SK-N-SH (cell line): ENCODE data around the gene RBM33. TPM values are rescaled to one million over a fixed set of nuclear protein-coding genes. Genes with fewer than 3 reads are reported as not detected.

Experiments used
- CTCF ChIA-PET: fragments of 300-600, 350-600 bp; formaldehyde crosslinking; extraction: SDS; loops from one replicate; lab custom pipeline; 2021; lab: Yijun Ruan, JAX
- POLR2A ChIA-PET: fragments of 350-600 bp; sonication (Branson Sonifier 250); formaldehyde crosslinking; extraction: SDS; loops from one replicate; lab custom pipeline; 2020; ENCODE audit warnings: antibody characterized with exemption, inconsistent platforms; lab: Yijun Ruan, JAX
- DNase-seq: peaks from one replicate; pipeline ENCODE4 v3.0.0; 2012
- H2AFZ ChIP-seq: fragments of 200-600 bp; sonication (generic); 2 replicates; pipeline ENCODE4 v1.8.1; 2016; ENCODE audit warnings: antibody characterized with exemption, mild to moderate bottlenecking, low read depth
- H3F3A ChIP-seq: fragments of 200-600 bp; sonication (generic); replicated peaks from 2 replicates; pipeline ENCODE3; 2016; ENCODE audit warnings: antibody characterized with exemption, mild to moderate bottlenecking; ENCODE audit not compliant: insufficient read depth
- H3K27ac ChIP-seq, 2 experiments: fragments of 200-500 bp in 1 of 2; fragments of 200-600 bp in 1 of 2; sonication (Bioruptor generic) in 1 of 2; sonication (generic), shearing (Covaris generic) in 1 of 2; 2 replicates each; pipeline versions ENCODE4 v1.5.1 to v1.6.1; 2014 to 2016; ENCODE audit warnings: low read depth in 2 of 2, inconsistent platforms in 1 of 2, low read length in 1 of 2, mild to moderate bottlenecking in 1 of 2, mixed read lengths in 1 of 2
- H3K27me3 ChIP-seq: fragments of 200-600 bp; sonication (generic), shearing (Covaris generic); 2 replicates; pipeline ENCODE4 v1.6.1; 2016; ENCODE audit warnings: mixed run types; ENCODE audit not compliant: insufficient read depth
- H3K36me3 ChIP-seq, 2 experiments: fragments of 200-500 bp in 1 of 2; fragments of 200-600 bp in 1 of 2; sonication (Bioruptor generic) in 1 of 2; sonication (generic) in 1 of 2; replicated peaks in 1 of 2; 2 replicates each; pipeline versions ENCODE3 to v1.5.1; 2014 to 2016; ENCODE audit warnings: low read length in 1 of 2, mild to moderate bottlenecking in 1 of 2; ENCODE audit not compliant: insufficient read depth in 2 of 2, control insufficient read depth in 1 of 2
- H3K4me1 ChIP-seq, 2 experiments: fragments of 200-500 bp in 1 of 2; fragments of 200-600 bp in 1 of 2; sonication (Bioruptor generic) in 1 of 2; sonication (generic), shearing (Covaris generic) in 1 of 2; 2 replicates each; pipeline versions ENCODE4 v1.5.1 to v1.6.1; 2014 to 2016; ENCODE audit warnings: low read depth in 1 of 2, low read length in 1 of 2, mixed run types in 1 of 2; ENCODE audit not compliant: insufficient read depth in 2 of 2, control insufficient read depth in 1 of 2
- H3K4me2 ChIP-seq: fragments of 200-600 bp; sonication (generic), shearing (Covaris generic); 2 replicates; pipeline ENCODE4 v1.6.1; 2017; ENCODE audit warnings: mixed run types
- H3K4me3 ChIP-seq, 2 experiments: fragments of 200-500 bp in 1 of 2; fragments of 200-600 bp in 1 of 2; sonication (Bioruptor generic) in 1 of 2; sonication (generic), shearing (Covaris generic) in 1 of 2; 2 replicates each; pipeline versions ENCODE4 v1.5.1 to v1.8.1; 2014 to 2016; ENCODE audit warnings: low read depth in 2 of 2, inconsistent platforms in 1 of 2, low read length in 1 of 2, mild to moderate bottlenecking in 1 of 2, mixed read lengths in 1 of 2, moderate library complexity in 1 of 2
- H3K79me2 ChIP-seq: fragments of 200-600 bp; sonication (generic); 2 replicates; pipeline ENCODE4 v1.8.1; 2017; ENCODE audit warnings: mild to moderate bottlenecking; ENCODE audit not compliant: insufficient read depth
- H3K9ac ChIP-seq: fragments of 200-600 bp; sonication (generic); 2 replicates; pipeline ENCODE4 v1.6.1; 2017; ENCODE audit warnings: mixed run types
- H3K9me2 ChIP-seq: fragments of 200-600 bp; sonication (generic); 2 replicates; pipeline ENCODE4 v1.6.1; 2017; ENCODE audit warnings: mixed run types
- H3K9me3 ChIP-seq: fragments of 200-600 bp; sonication (generic); 2 replicates; pipeline ENCODE4 v1.6.1; 2017; ENCODE audit warnings: mixed run types, mild to moderate bottlenecking, moderate library complexity
- H4K20me1 ChIP-seq: fragments of 200-600 bp; sonication (generic); 2 replicates; pipeline ENCODE4 v1.6.1; 2017; ENCODE audit warnings: mild to moderate bottlenecking, mixed run types; ENCODE audit not compliant: insufficient read depth
- FOSL2 ChIP-seq: IDR thresholded peaks from 2 replicates; pipeline ENCODE4 v1.4.0; 2012; ENCODE audit warnings: low read depth, mild to moderate bottlenecking, moderate library complexity, borderline replicate concordance
- GABPA ChIP-seq: IDR thresholded peaks from 2 replicates; pipeline ENCODE4 v1.4.0; 2012; ENCODE audit warnings: low read depth, mild to moderate bottlenecking
- GATA2 ChIP-seq: sonication (generic); formaldehyde crosslinking; IDR thresholded peaks from 2 replicates; pipeline ENCODE4 v1.5.0; 2020; ENCODE audit warnings: mild to moderate bottlenecking, missing genetic modification reagents
- JUND ChIP-seq: IDR thresholded peaks from 2 replicates; pipeline ENCODE4 v1.4.0; 2012
- MXI1 ChIP-seq: IDR thresholded peaks from 2 replicates; pipeline ENCODE4 v1.6.1; 2012; ENCODE audit warnings: mild to moderate bottlenecking, low read depth, low read length, improper control_type of control experiment
- NFIC ChIP-seq: IDR thresholded peaks from 2 replicates; pipeline ENCODE4 v1.4.0; 2012; ENCODE audit warnings: borderline replicate concordance
- NRF1 ChIP-seq: IDR thresholded peaks from 2 replicates; pipeline ENCODE4 v1.6.1; 2012; ENCODE audit warnings: low read depth, mild to moderate bottlenecking, low read length
- POLR2AphosphoS5 ChIP-seq: IDR thresholded peaks from 2 replicates; pipeline ENCODE4 v1.6.1; 2012; ENCODE audit warnings: low read depth, low read length
- RCOR1 ChIP-seq: fragments of 150-350 bp; IDR thresholded peaks from 2 replicates; pipeline ENCODE4 v1.6.1; 2017; ENCODE audit warnings: antibody characterized with exemption, low read length
- REST ChIP-seq: IDR thresholded peaks from 2 replicates; pipeline ENCODE4 v1.6.1; 2012; ENCODE audit warnings: mild to moderate bottlenecking, low read depth, low read length, moderate library complexity
- RFX5 ChIP-seq: IDR thresholded peaks from 2 replicates; pipeline ENCODE4 v1.6.1; 2012; ENCODE audit warnings: mild to moderate bottlenecking, improper control_type of control experiment, low read length
- SIN3A ChIP-seq: IDR thresholded peaks from 2 replicates; pipeline ENCODE4 v1.6.1; 2012; ENCODE audit warnings: low read depth, mild to moderate bottlenecking, low read length, moderate library complexity, borderline replicate concordance
- SMC3 ChIP-seq: IDR thresholded peaks from 2 replicates; pipeline ENCODE4 v1.6.1; 2012; ENCODE audit warnings: low read depth, low read length, improper control_type of control experiment
- TAF1 ChIP-seq: IDR thresholded peaks from 2 replicates; pipeline ENCODE4 v1.6.1; 2012; ENCODE audit warnings: low read depth, mild to moderate bottlenecking, low read length, moderate library complexity, borderline replicate concordance
- TEAD4 ChIP-seq: IDR thresholded peaks from 2 replicates; pipeline ENCODE4 v1.4.0; 2012; ENCODE audit warnings: mild to moderate bottlenecking, borderline replicate concordance; ENCODE audit not compliant: insufficient read depth
- WGBS: methylation state at CpG from one replicate; pipeline ENCODE4 v1.1.6; 2017; ENCODE audit warnings: low lambda C conversion rate; 5-methylcytosine and 5-hydroxymethylcytosine counted together
- polyA plus RNA-seq, 3 experiments: library from polyadenylated mRNA; depleted of rRNA; stranded (reverse); fragments of >200 nt; gene quantifications; 2 replicates each; pipeline ENCODE4 v1.2.3, GENCODE V29; 2012
- TF ChIP-seq, protein P1 (sequence below): fragments of 150-350 bp; IDR thresholded peaks from 2 replicates; pipeline ENCODE4 v1.6.1; 2016; ENCODE audit warnings: mild to moderate bottlenecking, low read depth, low read length
- TF ChIP-seq, protein P2 (sequence below): fragments of 200-600 bp; sonication (generic); IDR thresholded peaks from 2 replicates; pipeline ENCODE4 v1.6.1; 2017; ENCODE audit warnings: antibody characterized with exemption, mild to moderate bottlenecking, moderate library complexity
- TF ChIP-seq, protein P3 (sequence below): fragments of 150-350 bp; IDR thresholded peaks from 2 replicates; pipeline ENCODE4 v1.6.1; 2017; ENCODE audit warnings: antibody characterized with exemption, low read length, low read depth, borderline replicate concordance

RBM33 gene
- polyA plus RNA-seq, 1 of the 3 experiments (the other 2 are of a cell fraction) = 13.8 TPM

DNA sequence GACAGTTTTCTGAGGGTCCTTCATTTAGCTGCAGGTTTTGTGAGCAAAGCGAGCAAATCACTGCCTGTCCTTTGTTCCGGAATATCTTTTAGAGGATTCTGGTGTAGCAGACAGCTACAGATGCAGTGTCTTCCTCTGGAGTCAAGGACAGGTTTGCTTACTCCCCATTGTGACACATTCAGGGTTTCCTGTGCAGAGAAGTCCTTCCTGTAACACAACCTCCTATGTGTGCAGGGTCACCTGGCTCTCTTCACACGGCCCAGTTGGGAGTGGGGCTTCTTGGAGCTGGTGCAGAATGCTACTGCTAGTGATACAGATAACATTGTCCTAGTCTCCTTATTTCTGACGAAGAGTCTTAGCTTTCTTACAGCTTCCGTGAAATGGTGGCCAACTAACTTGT lies 47.9 kb downstream of the RBM33 start:
- H2AFZ ChIP-seq = no peak overlapping the region
- H3K36me3 ChIP-seq = peaks cover 3 to 8% of the 10 kb centered on the region in 2 experiments
- no peaks in the 10 kb centered on the region for H3K9me3 ChIP-seq
- no peaks in the 10 kb centered on the region for H3K9me2 ChIP-seq
- peaks cover 8% of the 10 kb centered on the region for H3F3A ChIP-seq
- no peak overlapping the region for H3K9ac ChIP-seq
- no peak for DNase-seq
- CTCF ChIA-PET = interaction anchor here (0.8 to 1.5 kb wide), 5 partner anchors 9 to 96 kb away, joined by 3 to 5 read pairs (median 3); no protein-coding TSS in a partner anchor
- H3K4me3 ChIP-seq = no peak overlapping the region
- peaks cover 100% of the 10 kb centered on the region for H3K79me2 ChIP-seq
- H3K4me2 ChIP-seq = no peak overlapping the region
- WGBS = 92% methylated on average over 5 of the region's 5 CpGs
- H3K4me1 ChIP-seq = peaks cover 0 to 2% of the 10 kb centered on the region in 2 experiments; a peak in 1 of 4 replicates
- no peak for TF ChIP-seq GATA2 (CRISPR knock-in tag)
- TF ChIP-seq, protein P1, sequence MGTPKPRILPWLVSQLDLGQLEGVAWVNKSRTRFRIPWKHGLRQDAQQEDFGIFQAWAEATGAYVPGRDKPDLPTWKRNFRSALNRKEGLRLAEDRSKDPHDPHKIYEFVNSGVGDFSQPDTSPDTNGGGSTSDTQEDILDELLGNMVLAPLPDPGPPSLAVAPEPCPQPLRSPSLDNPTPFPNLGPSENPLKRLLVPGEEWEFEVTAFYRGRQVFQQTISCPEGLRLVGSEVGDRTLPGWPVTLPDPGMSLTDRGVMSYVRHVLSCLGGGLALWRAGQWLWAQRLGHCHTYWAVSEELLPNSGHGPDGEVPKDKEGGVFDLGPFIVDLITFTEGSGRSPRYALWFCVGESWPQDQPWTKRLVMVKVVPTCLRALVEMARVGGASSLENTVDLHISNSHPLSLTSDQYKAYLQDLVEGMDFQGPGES = no peak
- TF ChIP-seq NFIC = no peak
- TF ChIP-seq, protein P2, sequence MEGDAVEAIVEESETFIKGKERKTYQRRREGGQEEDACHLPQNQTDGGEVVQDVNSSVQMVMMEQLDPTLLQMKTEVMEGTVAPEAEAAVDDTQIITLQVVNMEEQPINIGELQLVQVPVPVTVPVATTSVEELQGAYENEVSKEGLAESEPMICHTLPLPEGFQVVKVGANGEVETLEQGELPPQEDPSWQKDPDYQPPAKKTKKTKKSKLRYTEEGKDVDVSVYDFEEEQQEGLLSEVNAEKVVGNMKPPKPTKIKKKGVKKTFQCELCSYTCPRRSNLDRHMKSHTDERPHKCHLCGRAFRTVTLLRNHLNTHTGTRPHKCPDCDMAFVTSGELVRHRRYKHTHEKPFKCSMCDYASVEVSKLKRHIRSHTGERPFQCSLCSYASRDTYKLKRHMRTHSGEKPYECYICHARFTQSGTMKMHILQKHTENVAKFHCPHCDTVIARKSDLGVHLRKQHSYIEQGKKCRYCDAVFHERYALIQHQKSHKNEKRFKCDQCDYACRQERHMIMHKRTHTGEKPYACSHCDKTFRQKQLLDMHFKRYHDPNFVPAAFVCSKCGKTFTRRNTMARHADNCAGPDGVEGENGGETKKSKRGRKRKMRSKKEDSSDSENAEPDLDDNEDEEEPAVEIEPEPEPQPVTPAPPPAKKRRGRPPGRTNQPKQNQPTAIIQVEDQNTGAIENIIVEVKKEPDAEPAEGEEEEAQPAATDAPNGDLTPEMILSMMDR = no peak
- no peak for TF ChIP-seq MXI1
- no peak for TF ChIP-seq RCOR1
- TF ChIP-seq NRF1 = no peak
- TF ChIP-seq RFX5 = no peak
- TF ChIP-seq POLR2AphosphoS5 = no peak
- POLR2A ChIA-PET = no interaction called here
- no peak overlapping the region for H3K27ac ChIP-seq
- H3K27me3 ChIP-seq = no peaks in the 10 kb centered on the region
- peaks cover 79% of the 10 kb centered on the region for H4K20me1 ChIP-seq

DNA sequence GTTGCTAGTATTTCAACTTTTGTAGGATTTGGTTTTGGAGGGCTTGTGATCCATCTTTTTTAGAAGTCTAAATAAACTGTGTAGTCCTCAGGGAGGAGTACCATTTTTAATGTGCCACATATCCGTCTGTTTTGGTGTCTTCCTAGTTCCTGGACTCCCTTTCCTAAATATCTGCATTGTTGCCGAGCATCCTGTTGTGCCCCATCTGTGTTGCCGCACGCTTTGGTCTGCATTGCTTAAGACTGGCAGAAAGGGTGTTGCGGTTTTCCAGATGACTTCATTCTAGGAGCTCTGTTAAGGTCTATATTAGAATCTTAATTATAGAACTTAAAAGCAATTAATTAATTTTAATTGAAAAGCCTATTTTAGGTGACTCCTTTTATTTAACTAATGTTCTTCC lies 49.4 kb downstream of the RBM33 start:
- ChIA-PET POLR2A (no interaction called here), CTCF (interaction anchor here (0.9 kb wide), 1 partner anchor 95 kb away, joined by 3 read pairs; no protein-coding TSS in a partner anchor)
- H3K9me2 ChIP-seq = no peaks in the 10 kb centered on the region
- DNase-seq = no peak
- peaks cover 3 to 15% of the 10 kb centered on the region in 2 experiments for H3K36me3 ChIP-seq
- H3K4me3 ChIP-seq = no peak overlapping the region
- H2AFZ ChIP-seq = no peak overlapping the region
- peaks cover 89% of the 10 kb centered on the region for H4K20me1 ChIP-seq
- peaks cover 0 to 2% of the 10 kb centered on the region in 2 experiments; a peak in 1 of 4 replicates for H3K4me1 ChIP-seq
- peaks cover 8% of the 10 kb centered on the region for H3F3A ChIP-seq
- H3K27ac ChIP-seq = no peak overlapping the region
- H3K9me3 ChIP-seq = no peaks in the 10 kb centered on the region
- H3K79me2 ChIP-seq = peaks cover 100% of the 10 kb centered on the region
- TF ChIP-seq FOSL2 = no peak
- no peak for TF ChIP-seq TAF1
- TF ChIP-seq GABPA = no peak
- TF ChIP-seq JUND = no peak
- TF ChIP-seq TEAD4 = no peak
- TF ChIP-seq SIN3A = no peak
- TF ChIP-seq RFX5 = no peak
- TF ChIP-seq, protein P3, sequence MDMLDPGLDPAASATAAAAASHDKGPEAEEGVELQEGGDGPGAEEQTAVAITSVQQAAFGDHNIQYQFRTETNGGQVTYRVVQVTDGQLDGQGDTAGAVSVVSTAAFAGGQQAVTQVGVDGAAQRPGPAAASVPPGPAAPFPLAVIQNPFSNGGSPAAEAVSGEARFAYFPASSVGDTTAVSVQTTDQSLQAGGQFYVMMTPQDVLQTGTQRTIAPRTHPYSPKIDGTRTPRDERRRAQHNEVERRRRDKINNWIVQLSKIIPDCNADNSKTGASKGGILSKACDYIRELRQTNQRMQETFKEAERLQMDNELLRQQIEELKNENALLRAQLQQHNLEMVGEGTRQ = no peak
- no peak for TF ChIP-seq MXI1
- no peak for TF ChIP-seq REST
- TF ChIP-seq SMC3 = no peak
- H3K4me2 ChIP-seq = no peak overlapping the region
- no peaks in the 10 kb centered on the region for H3K27me3 ChIP-seq
- WGBS = 98% methylated on average over 5 of the region's 5 CpGs
- no peak overlapping the region for H3K9ac ChIP-seq
